K562 (cell line): Measurements from ENCODE around the gene ANKH. TPM values are rescaled to one million over a fixed set of nuclear protein-coding genes. Genes with fewer than 3 reads are reported as not detected.

Experiments
- ATAC-seq: fragments of 200-7000 bp; cut with Tn5 transposase; 3 replicates; pipeline ENCODE4 v1.9.1; 2020; ENCODE audit warnings: moderate library complexity
- BruUV-seq: library from RNA; stranded (reverse); fragments of 400-500 nt; replicated peaks from 2 replicates; lab custom pipeline; 2021; lab: Mats Ljungman, UMichigan
- CTCF ChIA-PET: fragments of 300-600 bp; formaldehyde crosslinking; extraction: SDS; loops from one replicate; lab custom pipeline; 2021; ENCODE audit warnings: low intra/inter-chr PET ratio; lab: Yijun Ruan, JAX
- POLR2A ChIA-PET: fragments of 300-600, 350-650 bp; sonication (Branson Sonifier 250); formaldehyde crosslinking; extraction: SDS; loops from one replicate; lab custom pipeline; 2021; ENCODE audit warnings: antibody characterized with exemption, inconsistent platforms; lab: Yijun Ruan, JAX
- DNase-seq, 4 experiments: peaks; one replicate each; pipeline versions ENCODE4 v3.0.0 to v3.0.0-alpha.2; 2011 to 2018; ENCODE audit warnings: low spot score in 3 of 4, mixed read lengths in 3 of 4; ENCODE audit errors: extremely low read depth in 1 of 4
- FAIRE-seq: peaks from 2 replicates; lab custom pipeline; 2011; peaks lifted over from hg19 to GRCh38; lab: Jason Lieb, UNC
- H2AFZ ChIP-seq: 2 replicates; pipeline ENCODE4 v1.6.0; 2011; ENCODE audit warnings: low read depth, low read length, control low read depth, inconsistent platforms
- H3K27ac ChIP-seq: fragments of 200-600 bp; 3 replicates; pipeline ENCODE4 v1.8.0; 2011; ENCODE audit warnings: low read depth, mild to moderate bottlenecking, control low read depth, inconsistent platforms, low read length, moderate library complexity, mixed read lengths; ENCODE audit errors: extremely low read depth
- H3K27me3 ChIP-seq, 2 experiments: fragments of 300-600 bp in 1 of 2; 2 replicates in 1 of 2; 3 replicates in 1 of 2; pipeline versions ENCODE4 v1.6.0 to v1.8.0; 2011; ENCODE audit warnings: inconsistent platforms in 2 of 2, low read length in 2 of 2, mild to moderate bottlenecking in 1 of 2, mixed read lengths in 1 of 2, moderate library complexity in 1 of 2; ENCODE audit not compliant: control insufficient read depth in 2 of 2, insufficient read depth in 2 of 2
- H3K36me3 ChIP-seq: fragments of 300-600 bp; 3 replicates; pipeline ENCODE4 v1.8.0; 2011; ENCODE audit warnings: mild to moderate bottlenecking, low read length, inconsistent platforms; ENCODE audit not compliant: control insufficient read depth, insufficient read depth
- H3K4me1 ChIP-seq, 2 experiments: fragments of 200-600 bp in 1 of 2; replicated peaks in 1 of 2; 2 replicates in 1 of 2; 3 replicates in 1 of 2; pipeline versions ENCODE4 v1.5.1 to v1.8.0; 2011; ENCODE audit warnings: inconsistent platforms in 2 of 2, low read length in 2 of 2, mild to moderate bottlenecking in 1 of 2, mixed read lengths in 1 of 2, moderate library complexity in 1 of 2; ENCODE audit not compliant: control insufficient read depth in 2 of 2, insufficient read depth in 2 of 2
- H3K4me2 ChIP-seq: 2 replicates; pipeline ENCODE4 v1.6.1; 2011; ENCODE audit warnings: low read length, control low read depth, inconsistent platforms, mixed read lengths; ENCODE audit not compliant: insufficient read depth
- H3K4me3 ChIP-seq: fragments of 200-600 bp; sonication (generic), shearing (Covaris generic); 2 replicates; pipeline ENCODE4 v1.5.1; 2016; ENCODE audit warnings: control low read depth, inconsistent platforms
- H3K79me2 ChIP-seq: fragments of 200-600 bp; 3 replicates; pipeline ENCODE4 v1.8.0; 2011; ENCODE audit warnings: low read length, inconsistent platforms; ENCODE audit not compliant: control insufficient read depth, insufficient read depth
- H3K9ac ChIP-seq, 2 experiments: 2 replicates each; pipeline versions ENCODE4 v1.6.0 to v1.6.1; 2011; ENCODE audit warnings: low read depth in 2 of 2, low read length in 2 of 2, control low read depth in 1 of 2, inconsistent platforms in 1 of 2, mild to moderate bottlenecking in 1 of 2, mixed read lengths in 1 of 2; ENCODE audit not compliant: insufficient read depth in 1 of 2
- H3K9me1 ChIP-seq: one replicate; pipeline ENCODE4 v1.6.0; 2011; ENCODE audit warnings: inconsistent platforms, mild to moderate bottlenecking, low read length, moderate library complexity; ENCODE audit not compliant: control insufficient read depth, insufficient read depth
- H3K9me3 ChIP-seq: replicated peaks from 2 replicates; pipeline ENCODE4 v1.5.1; 2011; ENCODE audit warnings: low read depth, low read length, inconsistent platforms; ENCODE audit not compliant: control insufficient read depth, insufficient read depth
- H4K20me1 ChIP-seq: replicated peaks from 2 replicates; pipeline ENCODE4 v1.6.1; 2011; ENCODE audit warnings: low read length, inconsistent platforms, mixed read lengths; ENCODE audit not compliant: control insufficient read depth, insufficient read depth
- CLOCK ChIP-seq: fragments of 250-450 bp; sonication (Bioruptor Pico); IDR thresholded peaks from 2 replicates; pipeline ENCODE4 v1.4.0; 2020; ENCODE audit warnings: mild to moderate bottlenecking, moderate library complexity, borderline replicate concordance
- CSDE1 ChIP-seq, 2 experiments: fragments of 450-650 bp; IDR thresholded peaks; 2 replicates each; pipeline ENCODE4 v1.6.1; 2016; ENCODE audit warnings: mild to moderate bottlenecking in 1 of 2
- GABPB2 ChIP-seq: fragments of 250-450 bp; sonication (Bioruptor Pico); conservative IDR thresholded peaks from 2 replicates; pipeline ENCODE4 v1.5.1; 2021; ENCODE audit warnings: mild to moderate bottlenecking
- MTA3 ChIP-seq: fragments of 450-650 bp; formaldehyde crosslinking; IDR thresholded peaks from 2 replicates; pipeline ENCODE4 v1.6.1; 2017; ENCODE audit warnings: mild to moderate bottlenecking, borderline replicate concordance
- NFRKB ChIP-seq: fragments of 450-650 bp; IDR thresholded peaks from 2 replicates; pipeline ENCODE4 v1.6.1; 2016; ENCODE audit warnings: low read depth
- POLR2G ChIP-seq: fragments of 200-400 bp; formaldehyde crosslinking; IDR thresholded peaks from 2 replicates; pipeline ENCODE4 v1.6.1; 2017; ENCODE audit warnings: low read depth, mild to moderate bottlenecking, antibody characterized with exemption, low read length, moderate library complexity
- PRPF4 ChIP-seq: fragments of 200-400 bp; formaldehyde crosslinking; IDR thresholded peaks from one replicate; pipeline ENCODE4 v1.6.1; 2017; ENCODE audit warnings: low read length, low read depth, mild to moderate bottlenecking; ENCODE audit not compliant: insufficient read depth, poor library complexity, severe bottlenecking
- RBM15 ChIP-seq: fragments of 200-400 bp; formaldehyde crosslinking; IDR thresholded peaks from 2 replicates; pipeline ENCODE4 v1.6.1; 2018; ENCODE audit warnings: mild to moderate bottlenecking, low read length, moderate library complexity; ENCODE audit not compliant: insufficient read depth
- VEZF1 ChIP-seq: fragments of 200-800 bp; sonication (Bioruptor generic); IDR thresholded peaks from 2 replicates; pipeline ENCODE4 v1.6.1; 2017; ENCODE audit warnings: missing genetic modification characterization, missing compliant biosample characterization
- XRCC5 ChIP-seq: fragments of 200-400 bp; formaldehyde crosslinking; IDR thresholded peaks from 2 replicates; pipeline ENCODE4 v1.6.1; 2017; ENCODE audit warnings: low read depth, mild to moderate bottlenecking, low read length
- ZNF445 ChIP-seq: fragments of 250-450 bp; sonication (Bioruptor Pico); IDR thresholded peaks from 2 replicates; pipeline ENCODE4 v1.4.0; 2020; ENCODE audit warnings: low read depth, mild to moderate bottlenecking, moderate library complexity
- ZSCAN32 ChIP-seq: fragments of 450-650 bp; formaldehyde crosslinking; IDR thresholded peaks from 2 replicates; pipeline ENCODE4 v1.4.0; 2020; ENCODE audit warnings: mild to moderate bottlenecking, moderate library complexity
- WGBS: fragments of 100-300 bp; shearing (Covaris generic); methylation state at CpG from one replicate; pipeline ENCODE4 v1.1.6; 2016; ENCODE audit warnings: low coverage, mixed read lengths; ENCODE audit not compliant: insufficient coverage; ENCODE audit errors: missing lambda C conversion rate; 5-methylcytosine and 5-hydroxymethylcytosine counted together
- in situ Hi-C: fragments of 300-500 bp; cut with MboI; formaldehyde crosslinking; loops from 4 replicates; pipeline ENCODE4 v1.15.0; 2018; ENCODE audit warnings: inconsistent platforms, mixed read lengths
- intact Hi-C: fragments of 100-400 bp; cut with micrococcal nuclease; formaldehyde crosslinking; loops from 2 replicates; pipeline ENCODE4 v1.14.2; 2022
- polyA plus RNA-seq, 8 experiments: library from polyadenylated mRNA; depleted of rRNA in 4 of 8; stranded (reverse) in 5 of 8; unstranded in 3 of 8; fragments of >200 nt; fragmentation: Nextera tagmentation in 2 of 8; fragmentation: Illumina TruSeq in 1 of 8; extraction: Ambion mirVana in 2 of 8; extraction: Trizol in 1 of 8; gene quantifications; 2 replicates each; pipeline versions ENCODE4 v1.2.1 to v1.2.3, GENCODE V29; 2011 to 2014; ENCODE audit warnings: inconsistent platforms in 1 of 8, missing spikeins in 1 of 8
- total RNA-seq, 7 experiments: library from RNA; depleted of rRNA in 6 of 7; stranded (reverse); fragments of >200 nt in 6 of 7; fragmentation: Illumina TruSeq in 2 of 7; extraction: Trizol in 2 of 7; gene quantifications; 2 replicates each; pipeline versions ENCODE4 v1.2.1 to v1.2.3, GENCODE V29; 2011 to 2021; ENCODE audit warnings: low replicate concordance in 1 of 7
- TF ChIP-seq, protein P1 (sequence below): sonication (generic); formaldehyde crosslinking; IDR thresholded peaks from 2 replicates; pipeline ENCODE4 v1.8.1; 2023; ENCODE audit warnings: mild to moderate bottlenecking, missing genetic modification reagents

ANKH gene
- total and polyA plus RNA-seq, 9 of the 15 experiments (the other 6 are each of a cell fraction or from before 2014, with no cell fraction given) = 0.79 to 12.2 (median 4.5) TPM

GRCh38 chr5:14824499-14824898 is 47.1 kb downstream of the ANKH start:
- in situ Hi-C loops (no loop called here), intact Hi-C loops (no loop called here)
- WGBS = 0% methylated on average over 3 of the region's 3 CpGs
- TF ChIP-seq NFRKB (no peak), RBM15 (no peak), CLOCK (CRISPR knock-in tag) (no peak), ZNF445 (CRISPR knock-in tag) (no peak), MTA3 (no peak), POLR2G (no peak), ZSCAN32 (CRISPR knock-in tag) (no peak), XRCC5 (no peak), GABPB2 (CRISPR knock-in tag) (no peak), VEZF1 (CRISPR knock-in tag) (no peak), PRPF4 (no peak), CSDE1 (IDR thresholded peaks at IDR 0.05) (no peak)
- TF ChIP-seq, protein P1, sequence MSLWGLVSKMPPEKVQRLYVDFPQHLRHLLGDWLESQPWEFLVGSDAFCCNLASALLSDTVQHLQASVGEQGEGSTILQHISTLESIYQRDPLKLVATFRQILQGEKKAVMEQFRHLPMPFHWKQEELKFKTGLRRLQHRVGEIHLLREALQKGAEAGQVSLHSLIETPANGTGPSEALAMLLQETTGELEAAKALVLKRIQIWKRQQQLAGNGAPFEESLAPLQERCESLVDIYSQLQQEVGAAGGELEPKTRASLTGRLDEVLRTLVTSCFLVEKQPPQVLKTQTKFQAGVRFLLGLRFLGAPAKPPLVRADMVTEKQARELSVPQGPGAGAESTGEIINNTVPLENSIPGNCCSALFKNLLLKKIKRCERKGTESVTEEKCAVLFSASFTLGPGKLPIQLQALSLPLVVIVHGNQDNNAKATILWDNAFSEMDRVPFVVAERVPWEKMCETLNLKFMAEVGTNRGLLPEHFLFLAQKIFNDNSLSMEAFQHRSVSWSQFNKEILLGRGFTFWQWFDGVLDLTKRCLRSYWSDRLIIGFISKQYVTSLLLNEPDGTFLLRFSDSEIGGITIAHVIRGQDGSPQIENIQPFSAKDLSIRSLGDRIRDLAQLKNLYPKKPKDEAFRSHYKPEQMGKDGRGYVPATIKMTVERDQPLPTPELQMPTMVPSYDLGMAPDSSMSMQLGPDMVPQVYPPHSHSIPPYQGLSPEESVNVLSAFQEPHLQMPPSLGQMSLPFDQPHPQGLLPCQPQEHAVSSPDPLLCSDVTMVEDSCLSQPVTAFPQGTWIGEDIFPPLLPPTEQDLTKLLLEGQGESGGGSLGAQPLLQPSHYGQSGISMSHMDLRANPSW (CRISPR knock-in tag) = no peak
- H3K9ac ChIP-seq = no peak overlapping the region
- no peak overlapping the region for H3K27ac ChIP-seq
- FAIRE-seq (peak; percentile 6), DNase-seq (no peak), ATAC-seq (no peak)
- H3K27me3 ChIP-seq = peaks cover 3 to 7% of the 10 kb centered on the region in 2 experiments; a peak in 4 of 5 replicates
- no peak overlapping the region for H2AFZ ChIP-seq
- ChIA-PET POLR2A (no interaction called here), CTCF (no interaction called here)
- no peaks in the 10 kb centered on the region for H3K9me3 ChIP-seq
- no peak overlapping the region for H3K4me2 ChIP-seq
- H3K4me3 ChIP-seq = no peak overlapping the region
- no TSS peak for BruUV-seq
- H4K20me1 ChIP-seq = no peaks in the 10 kb centered on the region
- no peaks in the 10 kb centered on the region for H3K79me2 ChIP-seq
- no peaks in the 10 kb centered on the region for H3K36me3 ChIP-seq
- no peaks in the 10 kb centered on the region for H3K9me1 ChIP-seq
- no peaks in the 10 kb centered on the region for H3K4me1 ChIP-seq
